SK-N-SH treated with all-trans-retinoic acid at 6 μM for 48 hours (cell line): ENCODE measurements around the gene SORCS2.

Source experiments
- ARNTL ChIP-seq: fragments of 450-650 bp; formaldehyde crosslinking; IDR thresholded peaks from 2 replicates; pipeline ENCODE4 v1.5.0; 2020; ENCODE audit warnings: low read depth, mild to moderate bottlenecking, moderate library complexity, borderline replicate concordance
- BACH2 ChIP-seq: fragments of 250-450 bp; sonication (Bioruptor Pico); IDR thresholded peaks from 2 replicates; pipeline ENCODE4 v1.9.0; 2021; ENCODE audit warnings: mild to moderate bottlenecking, borderline replicate concordance
- GLIS3 ChIP-seq: fragments of 250-450 bp; sonication (Bioruptor Pico); IDR thresholded peaks from 2 replicates; pipeline ENCODE4 v1.5.0; 2020; ENCODE audit warnings: mild to moderate bottlenecking, moderate library complexity
- ISL1 ChIP-seq: fragments of 250-450 bp; sonication (Bioruptor Pico); IDR thresholded peaks from 2 replicates; pipeline ENCODE4 v2.1.2; 2022; ENCODE audit warnings: mild to moderate bottlenecking, moderate library complexity
- OSR1 ChIP-seq: fragments of 250-450 bp; sonication (Bioruptor Pico); IDR thresholded peaks from 2 replicates; pipeline ENCODE4 v1.8.0; 2022; ENCODE audit warnings: moderate library complexity, mild to moderate bottlenecking, inconsistent platforms
- RARB ChIP-seq: fragments of 250-450 bp; sonication (Bioruptor Pico); IDR thresholded peaks from 2 replicates; pipeline ENCODE4 v1.8.0; 2021; ENCODE audit warnings: mild to moderate bottlenecking, moderate library complexity
- TSHZ2 ChIP-seq: fragments of 250-450 bp; sonication (Bioruptor Pico); IDR thresholded peaks from 2 replicates; pipeline ENCODE4 v1.5.0; 2020; ENCODE audit warnings: mild to moderate bottlenecking, moderate library complexity
- ZNF8 ChIP-seq: fragments of 450-650 bp; formaldehyde crosslinking; IDR thresholded peaks from 2 replicates; pipeline ENCODE4 v1.5.0; 2020; ENCODE audit warnings: mild to moderate bottlenecking, moderate library complexity
- TF ChIP-seq, protein P1 (sequence below): fragments of 250-450 bp; sonication (Bioruptor Pico); IDR thresholded peaks from 2 replicates; pipeline ENCODE4 v1.8.0; 2020; ENCODE audit warnings: mild to moderate bottlenecking, moderate library complexity, borderline replicate concordance
- TF ChIP-seq, protein P2 (sequence below): fragments of 250-450 bp; sonication (Bioruptor Pico); IDR thresholded peaks from 2 replicates; pipeline ENCODE4 v1.5.1; 2020; ENCODE audit warnings: low read depth, mild to moderate bottlenecking, moderate library complexity
- TF ChIP-seq, protein P3 (sequence below): fragments of 250-450 bp; sonication (Bioruptor Pico); IDR thresholded peaks from 2 replicates; pipeline ENCODE4 v1.8.0; 2021; ENCODE audit warnings: low read depth, mild to moderate bottlenecking, moderate library complexity, borderline replicate concordance
- TF ChIP-seq, protein P4 (sequence below): fragments of 250-450 bp; sonication (Bioruptor Pico); IDR thresholded peaks from 2 replicates; pipeline ENCODE4 v1.5.1; 2021; ENCODE audit warnings: mild to moderate bottlenecking, moderate library complexity

DNA sequence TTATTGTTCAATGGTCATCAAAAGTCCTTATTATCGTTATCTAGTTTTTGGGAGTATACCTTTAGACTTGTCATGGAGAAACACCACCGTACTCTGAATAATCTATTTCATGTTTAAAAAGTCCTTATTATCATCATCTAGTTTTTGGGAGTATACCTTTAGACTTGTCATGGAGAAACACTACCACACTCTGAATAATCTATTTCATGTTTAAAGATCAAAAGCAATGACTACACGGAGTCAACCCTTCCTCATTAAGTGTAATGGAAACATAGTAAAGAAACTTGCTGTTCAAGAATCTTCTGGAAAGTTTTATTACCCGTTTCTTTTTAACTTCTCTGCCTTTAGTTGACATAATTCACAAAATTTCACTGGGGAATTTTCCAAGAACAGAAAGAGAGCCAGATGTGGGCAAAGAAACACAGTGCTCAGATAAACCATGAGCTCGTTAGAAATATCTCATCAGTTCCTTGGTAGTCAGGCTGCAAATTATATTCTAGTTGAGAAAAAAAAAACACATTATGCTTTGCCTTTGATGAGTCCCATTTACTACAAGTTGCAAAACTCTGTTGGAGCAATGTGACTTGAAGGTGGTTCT, 588.5 kb downstream of the SORCS2 start:
- no peak for TF ChIP-seq TSHZ2 (CRISPR knock-in tag)
- TF ChIP-seq, protein P1, sequence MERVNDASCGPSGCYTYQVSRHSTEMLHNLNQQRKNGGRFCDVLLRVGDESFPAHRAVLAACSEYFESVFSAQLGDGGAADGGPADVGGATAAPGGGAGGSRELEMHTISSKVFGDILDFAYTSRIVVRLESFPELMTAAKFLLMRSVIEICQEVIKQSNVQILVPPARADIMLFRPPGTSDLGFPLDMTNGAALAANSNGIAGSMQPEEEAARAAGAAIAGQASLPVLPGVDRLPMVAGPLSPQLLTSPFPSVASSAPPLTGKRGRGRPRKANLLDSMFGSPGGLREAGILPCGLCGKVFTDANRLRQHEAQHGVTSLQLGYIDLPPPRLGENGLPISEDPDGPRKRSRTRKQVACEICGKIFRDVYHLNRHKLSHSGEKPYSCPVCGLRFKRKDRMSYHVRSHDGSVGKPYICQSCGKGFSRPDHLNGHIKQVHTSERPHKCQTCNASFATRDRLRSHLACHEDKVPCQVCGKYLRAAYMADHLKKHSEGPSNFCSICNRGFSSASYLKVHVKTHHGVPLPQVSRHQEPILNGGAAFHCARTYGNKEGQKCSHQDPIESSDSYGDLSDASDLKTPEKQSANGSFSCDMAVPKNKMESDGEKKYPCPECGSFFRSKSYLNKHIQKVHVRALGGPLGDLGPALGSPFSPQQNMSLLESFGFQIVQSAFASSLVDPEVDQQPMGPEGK: no peak
- TF ChIP-seq, protein P2, sequence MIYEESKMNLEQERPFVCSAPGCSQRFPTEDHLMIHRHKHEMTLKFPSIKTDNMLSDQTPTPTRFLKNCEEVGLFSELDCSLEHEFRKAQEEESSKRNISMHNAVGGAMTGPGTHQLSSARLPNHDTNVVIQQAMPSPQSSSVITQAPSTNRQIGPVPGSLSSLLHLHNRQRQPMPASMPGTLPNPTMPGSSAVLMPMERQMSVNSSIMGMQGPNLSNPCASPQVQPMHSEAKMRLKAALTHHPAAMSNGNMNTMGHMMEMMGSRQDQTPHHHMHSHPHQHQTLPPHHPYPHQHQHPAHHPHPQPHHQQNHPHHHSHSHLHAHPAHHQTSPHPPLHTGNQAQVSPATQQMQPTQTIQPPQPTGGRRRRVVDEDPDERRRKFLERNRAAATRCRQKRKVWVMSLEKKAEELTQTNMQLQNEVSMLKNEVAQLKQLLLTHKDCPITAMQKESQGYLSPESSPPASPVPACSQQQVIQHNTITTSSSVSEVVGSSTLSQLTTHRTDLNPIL (CRISPR knock-in tag): no peak
- TF ChIP-seq OSR1 (CRISPR knock-in tag): no peak
- no peak for TF ChIP-seq ISL1 (CRISPR knock-in tag)
- TF ChIP-seq, protein P3, sequence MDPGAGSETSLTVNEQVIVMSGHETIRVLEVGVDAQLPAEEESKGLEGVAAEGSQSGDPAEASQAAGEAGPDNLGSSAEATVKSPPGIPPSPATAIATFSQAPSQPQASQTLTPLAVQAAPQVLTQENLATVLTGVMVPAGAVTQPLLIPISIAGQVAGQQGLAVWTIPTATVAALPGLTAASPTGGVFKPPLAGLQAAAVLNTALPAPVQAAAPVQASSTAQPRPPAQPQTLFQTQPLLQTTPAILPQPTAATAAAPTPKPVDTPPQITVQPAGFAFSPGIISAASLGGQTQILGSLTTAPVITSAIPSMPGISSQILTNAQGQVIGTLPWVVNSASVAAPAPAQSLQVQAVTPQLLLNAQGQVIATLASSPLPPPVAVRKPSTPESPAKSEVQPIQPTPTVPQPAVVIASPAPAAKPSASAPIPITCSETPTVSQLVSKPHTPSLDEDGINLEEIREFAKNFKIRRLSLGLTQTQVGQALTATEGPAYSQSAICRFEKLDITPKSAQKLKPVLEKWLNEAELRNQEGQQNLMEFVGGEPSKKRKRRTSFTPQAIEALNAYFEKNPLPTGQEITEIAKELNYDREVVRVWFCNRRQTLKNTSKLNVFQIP (CRISPR knock-in tag): no peak
- TF ChIP-seq ARNTL (CRISPR knock-in tag): no peak
- no peak for TF ChIP-seq RARB (CRISPR knock-in tag)
- no peak for TF ChIP-seq BACH2 (CRISPR knock-in tag)
- TF ChIP-seq GLIS3: no peak
- no peak for TF ChIP-seq ZNF8
- TF ChIP-seq, protein P4, sequence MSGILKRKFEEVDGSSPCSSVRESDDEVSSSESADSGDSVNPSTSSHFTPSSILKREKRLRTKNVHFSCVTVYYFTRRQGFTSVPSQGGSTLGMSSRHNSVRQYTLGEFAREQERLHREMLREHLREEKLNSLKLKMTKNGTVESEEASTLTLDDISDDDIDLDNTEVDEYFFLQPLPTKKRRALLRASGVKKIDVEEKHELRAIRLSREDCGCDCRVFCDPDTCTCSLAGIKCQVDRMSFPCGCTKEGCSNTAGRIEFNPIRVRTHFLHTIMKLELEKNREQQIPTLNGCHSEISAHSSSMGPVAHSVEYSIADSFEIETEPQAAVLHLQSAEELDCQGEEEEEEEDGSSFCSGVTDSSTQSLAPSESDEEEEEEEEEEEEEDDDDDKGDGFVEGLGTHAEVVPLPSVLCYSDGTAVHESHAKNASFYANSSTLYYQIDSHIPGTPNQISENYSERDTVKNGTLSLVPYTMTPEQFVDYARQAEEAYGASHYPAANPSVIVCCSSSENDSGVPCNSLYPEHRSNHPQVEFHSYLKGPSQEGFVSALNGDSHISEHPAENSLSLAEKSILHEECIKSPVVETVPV: no peak
